Heart right ventricle (tissue), 16 donors: Measurements from ENCODE around the gene ELMO1. TPM values are rescaled to one million over a fixed set of nuclear protein-coding genes. Genes with fewer than 3 reads are reported as not detected.

Experiments used
- ATAC-seq, 8 donors: fragments of 200-7000 bp; cut with Tn5 transposase; one replicate each; pipeline ENCODE4 v1.9.1; 2020; ENCODE audit warnings: mild to moderate bottlenecking in 8 of 8, moderate library complexity in 8 of 8, moderate number of reproducible peaks in 1 of 8
- DNase-seq, 2 donors: peaks; one replicate each; pipeline ENCODE4 v3.0.0-alpha.2; 2020
- H3K27ac ChIP-seq, 10 donors: fragments of 200-600 bp; sonication (generic) in 2 of 10; one replicate each; pipeline versions ENCODE4 v1.5.0 to v1.8.0; 2020 to 2022; ENCODE audit warnings: mild to moderate bottlenecking in 3 of 10
- H3K27me3 ChIP-seq, 7 donors: fragments of 200-600 bp; one replicate each; pipeline ENCODE4 v1.8.0; 2021 to 2022; ENCODE audit warnings: mild to moderate bottlenecking in 2 of 7
- H3K36me3 ChIP-seq, 9 donors: fragments of 200-600 bp; sonication (generic) in 1 of 9; one replicate each; pipeline versions ENCODE4 v1.5.0 to v1.8.0; 2020 to 2022; ENCODE audit warnings: mild to moderate bottlenecking in 2 of 9
- H3K4me1 ChIP-seq, 9 donors: fragments of 200-600 bp; sonication (generic) in 1 of 9; one replicate each; pipeline versions ENCODE4 v1.5.0 to v1.8.0; 2020 to 2022; ENCODE audit warnings: mild to moderate bottlenecking in 4 of 9
- H3K4me3 ChIP-seq, 10 donors: fragments of 200-600 bp; sonication (generic) in 2 of 10; one replicate each; pipeline versions ENCODE4 v1.5.0 to v1.8.0; 2020 to 2022; ENCODE audit warnings: mild to moderate bottlenecking in 7 of 10, moderate library complexity in 2 of 10
- H3K9me3 ChIP-seq, 11 donors: fragments of 200-600 bp in 10 of 11; sonication (generic) in 2 of 11; one replicate each; pipeline versions ENCODE4 v1.5.0 to v1.8.0; 2013 to 2022; ENCODE audit warnings: mild to moderate bottlenecking in 2 of 11, control low read depth in 1 of 11, moderate library complexity in 1 of 11
- WGBS, 2 donors: extraction: QIAGEN DNeasy Blood & Tissue Kit; methylation state at CpG; one replicate each; pipeline ENCODE4 v1.1.7; 2013; ENCODE audit warnings: inconsistent platforms in 1 of 2; 5-methylcytosine and 5-hydroxymethylcytosine counted together
- intact Hi-C, 10 donors: fragments of 100-400 bp; cut with DNase I; formaldehyde crosslinking; loops; one replicate each; pipeline versions ENCODE4 v1.11.1 to v1.14.2; 2022
- polyA plus RNA-seq, 2 donors: library from polyadenylated mRNA; stranded (reverse); fragments of 200-250 nt; gene quantifications; one replicate each; pipeline ENCODE4 v1.2.3, GENCODE V29; 2013
- total RNA-seq, 10 donors: library from RNA; stranded (reverse); fragmentation: NEBNext Ultra II Directional in 3 of 10; extraction: Animal tissue kit (Norgen Biotek cat#: 25700) in 3 of 10; gene quantifications; one replicate each; pipeline versions ENCODE4 v1.2.1 to v1.2.4, GENCODE V29; 2021 to 2023
- TF ChIP-seq, protein P1 (sequence below), 9 donors: fragments of 200-600 bp; sonication (generic) in 2 of 9; IDR thresholded peaks; one replicate each; pipeline versions ENCODE4 v1.5.0 to v1.8.0; 2021 to 2022; ENCODE audit warnings: antibody characterized with exemption in 9 of 9, mild to moderate bottlenecking in 5 of 9, moderate library complexity in 1 of 9
- donor health status: Arrhythmogenic right ventricular cardiomyopathy.
- donor health status: ischemic (EF 13 %, LVEDD 7.1; RV severe dilation, severe dysfunction).
- donor health status: healthy with polysubstance abuse.
- donor health status: DM: no; HTN: yes; CAD: no.
- donor health status: DM: no; HTN: no; CAD: no.
- donor health status: ischemic (EF 25% LVEDD 6.9; RV normal size, moderate dysfunction).
- donor health status: ischemic (EF 25% LVEDD 5.7; RV mildly dilated, moderate dysfunction).
- donor health status: healthy.
- donor health status: DM: yes; HTN: yes; CAD: no.
- donor health status: Ischemic cardiomyopathy.
- donor health status: ischemic (EF 35%, LVEDD 5.7; RV mildly dilated, moderate dysfunction).
- donor health status: nonischemic (EF 11% LVEDD 7.7; RV severe dilation, severe dysfunction).
- donor health status: DM: yes; HTN: yes; CAD: no.
- donor health status: PGD.
- donor health status: ischemic (EF 29% LVEDD 5.4; RV normal size, mild dysfunction).
- donor health status: nonischemic (EF 23%, LVEDD 6.1; RV moderate dilation, normal function).

Gene ELMO1
- total and polyA plus RNA-seq, 12 donors: 8.5 to 18.0 (median 13.9) TPM

DNA sequence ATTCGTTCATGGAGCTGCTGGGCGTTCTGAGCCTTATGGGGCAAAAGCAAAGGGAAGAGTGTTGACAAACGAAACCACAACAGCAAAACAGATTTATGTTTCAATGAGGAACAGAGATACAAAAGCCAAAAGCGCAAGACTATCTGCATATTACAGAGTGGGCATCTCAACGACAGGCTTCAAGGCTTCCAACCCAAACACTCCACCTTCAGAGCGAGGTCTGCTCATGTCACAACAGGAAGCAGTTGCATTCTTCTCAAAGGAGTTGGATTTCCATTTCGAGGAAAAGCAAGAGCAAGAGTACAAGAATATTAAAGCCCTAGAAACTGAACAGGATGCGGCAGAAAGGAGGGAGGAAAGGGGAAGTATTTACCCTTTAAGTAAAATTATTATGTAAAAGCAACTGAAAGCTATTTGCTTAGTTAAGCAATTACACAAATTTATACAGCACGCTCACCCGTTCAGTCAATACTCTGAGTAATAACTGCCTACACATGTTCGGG lies 189.3 kb downstream of the ELMO1 start:
- no peak overlapping the region for H3K4me3 ChIP-seq
- whole genome bisulfite sequencing, 2 donors: 68 to 75% methylated on average over 11 of the region's 11 CpGs
- no peaks in the 10 kb centered on the region for H3K27me3 ChIP-seq
- ATAC-seq (no peak), DNase-seq (no peak)
- H3K4me1 ChIP-seq: peaks cover 0 to 35% (median 15%) of the 10 kb centered on the region in 9 donors
- no peaks in the 10 kb centered on the region for H3K9me3 ChIP-seq
- peaks cover 0 to 28% (median 0%) of the 10 kb centered on the region in 9 donors for H3K36me3 ChIP-seq
- intact Hi-C loops: no loop called here
- TF ChIP-seq, protein P1, sequence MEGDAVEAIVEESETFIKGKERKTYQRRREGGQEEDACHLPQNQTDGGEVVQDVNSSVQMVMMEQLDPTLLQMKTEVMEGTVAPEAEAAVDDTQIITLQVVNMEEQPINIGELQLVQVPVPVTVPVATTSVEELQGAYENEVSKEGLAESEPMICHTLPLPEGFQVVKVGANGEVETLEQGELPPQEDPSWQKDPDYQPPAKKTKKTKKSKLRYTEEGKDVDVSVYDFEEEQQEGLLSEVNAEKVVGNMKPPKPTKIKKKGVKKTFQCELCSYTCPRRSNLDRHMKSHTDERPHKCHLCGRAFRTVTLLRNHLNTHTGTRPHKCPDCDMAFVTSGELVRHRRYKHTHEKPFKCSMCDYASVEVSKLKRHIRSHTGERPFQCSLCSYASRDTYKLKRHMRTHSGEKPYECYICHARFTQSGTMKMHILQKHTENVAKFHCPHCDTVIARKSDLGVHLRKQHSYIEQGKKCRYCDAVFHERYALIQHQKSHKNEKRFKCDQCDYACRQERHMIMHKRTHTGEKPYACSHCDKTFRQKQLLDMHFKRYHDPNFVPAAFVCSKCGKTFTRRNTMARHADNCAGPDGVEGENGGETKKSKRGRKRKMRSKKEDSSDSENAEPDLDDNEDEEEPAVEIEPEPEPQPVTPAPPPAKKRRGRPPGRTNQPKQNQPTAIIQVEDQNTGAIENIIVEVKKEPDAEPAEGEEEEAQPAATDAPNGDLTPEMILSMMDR (IDR thresholded peaks at IDR 0.05): no peak
- H3K27ac ChIP-seq: no peak overlapping the region

DNA sequence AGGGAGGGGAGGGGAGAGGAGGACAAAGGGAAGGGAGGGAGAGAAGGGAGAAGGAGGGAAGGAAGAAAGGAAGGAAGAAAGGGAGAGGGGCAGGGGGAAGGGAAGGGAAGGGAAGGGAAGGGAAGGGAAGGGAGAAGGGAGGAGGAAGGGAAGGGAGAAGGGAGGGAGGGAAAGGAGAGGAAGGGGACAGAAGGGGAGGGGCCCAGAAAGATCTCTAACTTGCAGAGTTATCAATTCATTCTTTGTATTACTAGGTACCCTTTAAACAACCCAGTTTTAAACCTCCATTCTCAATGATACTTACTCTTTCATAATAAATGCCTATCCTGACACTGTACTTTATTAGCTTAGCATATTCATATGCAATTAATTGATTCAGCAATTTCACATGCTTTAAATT lies 192.0 kb downstream of the ELMO1 start:
- Histone ChIP-seq H3K36me3 (peaks cover 0 to 32% (median 0%) of the 10 kb centered on the region in 9 donors), H3K4me1 (peaks cover 0 to 27% (median 9%) of the 10 kb centered on the region in 9 donors), H3K9me3 (peaks cover 0 to 11% (median 0%) of the 10 kb centered on the region in 11 donors), H3K27ac (no peak overlapping the region), H3K4me3 (no peak overlapping the region), H3K27me3 (no peaks in the 10 kb centered on the region)
- TF ChIP-seq, protein P1 (IDR thresholded peaks at IDR 0.05): no peak
- ATAC-seq (no peak), DNase-seq (no peak)
- intact Hi-C loops: no loop called here

DNA sequence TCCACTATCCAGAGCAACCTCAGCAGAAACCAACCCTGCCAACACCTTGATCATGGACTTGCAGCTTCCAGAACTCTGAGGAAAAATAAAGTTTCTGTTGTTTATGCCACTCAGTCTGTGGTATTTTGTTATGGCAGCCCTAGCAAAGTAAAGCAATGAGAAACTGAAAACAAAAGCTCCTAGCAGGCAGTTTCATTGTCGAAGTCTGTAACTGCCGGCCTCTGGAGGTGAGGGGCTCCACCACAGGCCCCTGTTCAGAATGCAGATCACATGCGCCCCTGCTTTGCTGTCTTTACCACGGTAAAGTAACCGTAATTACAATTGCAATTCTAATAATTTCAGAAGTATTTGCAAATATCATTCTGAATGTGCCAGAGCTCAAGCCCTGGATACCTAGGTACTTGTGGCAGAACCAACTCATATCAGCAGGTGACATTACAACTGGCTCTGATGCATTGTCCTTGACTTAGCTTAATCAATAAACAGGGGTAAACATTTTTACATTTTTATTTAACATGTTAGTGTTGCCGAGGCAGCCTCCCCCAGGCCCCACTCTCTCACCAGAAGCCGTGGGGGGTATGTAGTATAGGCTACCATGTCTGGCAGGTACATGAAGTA lies 193.2 kb downstream of the ELMO1 start:
- ATAC-seq (no peak), DNase-seq (no peak)
- peaks cover 0 to 32% (median 0%) of the 10 kb centered on the region in 9 donors for H3K36me3 ChIP-seq
- intact Hi-C loops: no loop called here
- TF ChIP-seq, protein P1 (IDR thresholded peaks at IDR 0.05): no peak
- 84 to 85% methylated on average over 7 of the region's 7 CpGs for WGBS, 2 donors
- no peaks in the 10 kb centered on the region for H3K27me3 ChIP-seq
- peaks cover 0 to 11% (median 0%) of the 10 kb centered on the region in 11 donors for H3K9me3 ChIP-seq
- no peak overlapping the region for H3K4me3 ChIP-seq
- peaks cover 0 to 27% (median 9%) of the 10 kb centered on the region in 9 donors for H3K4me1 ChIP-seq
- H3K27ac ChIP-seq: no peak overlapping the region

DNA sequence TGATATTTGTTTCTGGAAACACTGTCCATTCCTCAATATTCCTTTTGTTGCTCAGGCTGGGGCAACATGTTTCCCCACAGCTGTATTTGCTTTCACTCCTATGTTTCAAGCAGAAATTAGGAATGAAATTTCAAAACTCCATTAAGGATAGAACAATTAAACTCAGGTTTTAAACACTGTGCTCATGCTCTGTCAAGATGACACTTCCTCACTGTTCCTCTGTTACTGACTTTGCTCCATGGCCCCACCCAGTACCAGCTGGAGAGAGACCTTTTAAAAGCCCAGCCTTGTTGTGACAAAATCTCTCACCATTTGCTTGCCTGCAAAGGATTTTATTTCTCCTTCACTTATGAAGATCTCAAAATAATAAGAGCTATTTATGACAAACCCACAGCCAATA lies 197.4 kb downstream of the ELMO1 start:
- DNase-seq (no peak), ATAC-seq (peak in 1 of 8 donors; percentile 35)
- H3K4me1 ChIP-seq: peaks cover 0 to 34% (median 0%) of the 10 kb centered on the region in 9 donors
- intact Hi-C loops: no loop called here
- peak overlapping the region in 1 of 10 donors; percentile 45 for H3K27ac ChIP-seq
- TF ChIP-seq, protein P1 (IDR thresholded peaks at IDR 0.05): no peak
- H3K27me3 ChIP-seq: no peaks in the 10 kb centered on the region
- peaks cover 0 to 9% (median 0%) of the 10 kb centered on the region in 9 donors for H3K36me3 ChIP-seq
- H3K9me3 ChIP-seq: peaks cover 0 to 11% (median 0%) of the 10 kb centered on the region in 11 donors
- no peak overlapping the region for H3K4me3 ChIP-seq
